Upper lobe of right lung (tissue), 1 donor: ENCODE data around the gene MYL9. TPM values are rescaled to one million over a fixed set of nuclear protein-coding genes. Genes with fewer than 3 reads are reported as not detected.
A peak's percentile ranks its signal among the peaks of the same experiment; 100 is the strongest.
"Not testable (repeated sequence)": the region's sequence is repeated elsewhere in the genome, so short reads cannot be mapped to it uniquely, and the experiment has no call there.

Experiments
- ATAC-seq: fragments of 200-7000 bp; cut with Tn5 transposase; one replicate; pipeline ENCODE4 v1.9.1; 2020; ENCODE audit warnings: mild to moderate bottlenecking, moderate library complexity
- DNase-seq: peaks from one replicate; pipeline ENCODE4 v3.0.0-alpha.2; 2020
- H3K27ac ChIP-seq: fragments of 200-600 bp; one replicate; pipeline ENCODE4 v1.8.0; 2022
- H3K27me3 ChIP-seq: fragments of 200-600 bp; one replicate; pipeline ENCODE4 v1.8.0; 2022; ENCODE audit warnings: mild to moderate bottlenecking
- H3K36me3 ChIP-seq: fragments of 200-600 bp; one replicate; pipeline ENCODE4 v1.8.0; 2022
- H3K4me1 ChIP-seq: fragments of 200-600 bp; one replicate; pipeline ENCODE4 v1.8.0; 2022
- H3K4me3 ChIP-seq: fragments of 200-600 bp; one replicate; pipeline ENCODE4 v1.8.0; 2022; ENCODE audit warnings: mild to moderate bottlenecking
- H3K9me3 ChIP-seq: fragments of 200-600 bp; one replicate; pipeline ENCODE4 v1.8.0; 2022
- CTCF ChIP-seq: fragments of 200-600 bp; IDR thresholded peaks from one replicate; pipeline ENCODE4 v1.8.0; 2022; ENCODE audit warnings: antibody characterized with exemption
- intact Hi-C: fragments of 100-400 bp; cut with DNase I; formaldehyde crosslinking; loops from one replicate; pipeline ENCODE4 v1.11.0; 2022
- total RNA-seq: library from RNA; stranded (reverse); fragmentation: NEBNext Ultra II Directional; extraction: Animal tissue kit (Norgen Biotek cat#: 25700); gene quantifications from one replicate; pipeline ENCODE4 v1.2.1, GENCODE V29; 2021
- donor health status: DM: no; HTN: yes; CAD: no; lungs with severe emphysema.

Gene MYL9
- total RNA-seq, 1 donor from 2014 or later = 410 TPM

GRCh38 chr20:36504295-36504694 lies 37.0 kb upstream of the MYL9 start:
- Histone ChIP-seq H3K27ac (no peak overlapping the region), H3K4me3 (no peak overlapping the region), H3K4me1 (no peaks in the 10 kb centered on the region), H3K27me3 (no peaks in the 10 kb centered on the region), H3K9me3 (no peaks in the 10 kb centered on the region), H3K36me3 (peaks cover 94% of the 10 kb centered on the region)
- ATAC-seq (no peak), DNase-seq (no peak)
- no peak for TF ChIP-seq CTCF
- intact Hi-C loops = no loop called here

- Histone ChIP-seq H3K4me3 (no peak overlapping the region), H3K27me3 (no peaks in the 10 kb centered on the region), H3K27ac (no peak overlapping the region), H3K4me1 (no peaks in the 10 kb centered on the region), H3K36me3 (peaks cover 92% of the 10 kb centered on the region), H3K9me3 (no peaks in the 10 kb centered on the region)
- TF ChIP-seq CTCF = no peak
- intact Hi-C loops = no loop called here
- ATAC-seq (peak; percentile 27), DNase-seq (no peak)
Measured at GRCh38 chr20:36506253-36506652, 35.1 kb upstream of the MYL9 start.

- TF ChIP-seq CTCF = no peak
- H3K27me3 ChIP-seq = no peaks in the 10 kb centered on the region
- H3K36me3 ChIP-seq = peaks cover 94% of the 10 kb centered on the region
- no peaks in the 10 kb centered on the region for H3K9me3 ChIP-seq
- H3K4me3 ChIP-seq = no peak overlapping the region
- intact Hi-C loops = no loop called here
- no peak for ATAC-seq
- no peak overlapping the region for H3K27ac ChIP-seq
- DNase-seq = no peak
- no peaks in the 10 kb centered on the region for H3K4me1 ChIP-seq
Measured at GRCh38 chr20:36507746-36508145, 33.6 kb upstream of the MYL9 start.

GRCh38 chr20:36519012-36519719 lies 22.2 kb upstream of the MYL9 start:
- Histone ChIP-seq H3K27me3 (no peaks in the 10 kb centered on the region), H3K27ac (no peak overlapping the region), H3K9me3 (no peaks in the 10 kb centered on the region), H3K36me3 (peaks cover 61% of the 10 kb centered on the region), H3K4me1 (no peaks in the 10 kb centered on the region), H3K4me3 (no peak overlapping the region)
- no peak for TF ChIP-seq CTCF
- no peak for DNase-seq
- intact Hi-C loops = no loop called here
- no peak for ATAC-seq

GRCh38 chr20:36519944-36520343 lies 21.4 kb upstream of the MYL9 start:
- intact Hi-C loops = no loop called here
- no peak overlapping the region for H3K27ac ChIP-seq
- no peaks in the 10 kb centered on the region for H3K27me3 ChIP-seq
- ATAC-seq = no peak
- H3K36me3 ChIP-seq = peaks cover 65% of the 10 kb centered on the region
- H3K4me3 ChIP-seq = no peak overlapping the region
- H3K4me1 ChIP-seq = no peaks in the 10 kb centered on the region
- no peak for TF ChIP-seq CTCF
- DNase-seq = no peak
- no peaks in the 10 kb centered on the region for H3K9me3 ChIP-seq

GRCh38 chr20:36521526-36521925 lies 19.8 kb upstream of the MYL9 start:
- ATAC-seq = no peak
- no peaks in the 10 kb centered on the region for H3K27me3 ChIP-seq
- intact Hi-C loops = no loop called here
- H3K9me3 ChIP-seq = no peaks in the 10 kb centered on the region
- H3K36me3 ChIP-seq = peaks cover 70% of the 10 kb centered on the region
- H3K4me1 ChIP-seq = no peaks in the 10 kb centered on the region
- DNase-seq = no peak
- H3K4me3 ChIP-seq = no peak overlapping the region
- H3K27ac ChIP-seq = no peak overlapping the region
- TF ChIP-seq CTCF = no peak

GRCh38 chr20:36522412-36522811 lies 18.9 kb upstream of the MYL9 start:
- DNase-seq, H3K27me3 ChIP-seq, ATAC-seq, intact Hi-C loops, H3K4me1 ChIP-seq, H3K9me3 ChIP-seq, H3K4me3 ChIP-seq, H3K27ac ChIP-seq: not testable (repeated sequence)
- H3K36me3 ChIP-seq = peaks cover 78% of the 10 kb centered on the region
